UCSD-AML1 (cell line): ENCODE results near the gene MMRN1.

ENCODE experiments used
- DNase-seq: peaks from one replicate; lab custom pipeline; 2025; ENCODE audit not compliant: unreplicated experiment; lab: John Stamatoyannopoulos, UW

Gene MMRN1

DNA sequence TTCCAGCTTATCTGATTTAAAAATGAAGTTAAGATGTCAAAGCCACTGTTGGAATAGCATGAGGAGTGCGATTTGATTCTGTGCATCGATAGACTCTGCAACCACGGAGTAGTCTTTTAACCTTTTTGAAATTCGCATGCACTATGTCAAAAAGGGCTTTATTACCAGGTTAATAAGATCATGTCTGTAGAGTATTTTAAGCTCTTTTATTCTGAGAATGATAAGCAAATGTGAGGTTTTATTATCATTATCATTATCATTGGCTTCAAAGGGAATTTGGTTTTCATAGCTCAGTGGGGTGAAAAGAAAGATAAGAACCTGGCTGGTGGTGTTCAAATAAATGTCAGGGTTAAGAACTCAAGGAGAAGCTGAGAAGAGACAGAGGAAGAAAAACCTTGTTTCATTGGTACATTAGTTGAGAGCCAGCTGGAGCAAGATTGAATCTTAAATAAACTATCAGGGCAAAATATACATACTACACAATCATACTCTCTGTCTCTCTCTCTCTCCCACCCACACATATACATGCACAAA, 102.6 kb downstream of the MMRN1 start:
- no peak for DNase-seq

DNA sequence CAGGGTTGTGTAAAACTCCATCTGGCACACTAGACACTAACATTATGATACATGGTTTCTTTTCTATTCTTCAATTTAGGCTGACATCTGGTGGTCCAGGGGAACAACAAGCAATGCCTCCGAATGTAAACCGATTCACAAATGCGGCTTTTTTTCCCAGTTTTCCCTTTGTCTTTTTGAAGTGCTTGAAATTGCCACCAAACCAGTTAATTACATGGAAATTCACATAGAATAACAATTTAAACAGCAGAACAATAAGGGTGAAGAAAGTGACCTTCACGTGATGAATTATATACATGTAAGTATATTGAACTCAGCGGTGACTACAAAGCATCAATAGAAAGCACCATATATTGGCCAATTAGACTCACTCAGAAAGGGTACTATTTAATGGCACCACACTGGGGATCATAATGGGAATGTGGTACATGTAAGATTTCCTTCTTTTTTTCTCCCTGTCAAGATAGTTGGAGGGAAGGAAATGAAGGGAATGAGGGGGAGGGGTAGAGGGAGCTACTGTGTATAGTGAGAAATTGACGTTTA, 103.9 kb downstream of the MMRN1 start:
- DNase-seq, result no peak

DNA sequence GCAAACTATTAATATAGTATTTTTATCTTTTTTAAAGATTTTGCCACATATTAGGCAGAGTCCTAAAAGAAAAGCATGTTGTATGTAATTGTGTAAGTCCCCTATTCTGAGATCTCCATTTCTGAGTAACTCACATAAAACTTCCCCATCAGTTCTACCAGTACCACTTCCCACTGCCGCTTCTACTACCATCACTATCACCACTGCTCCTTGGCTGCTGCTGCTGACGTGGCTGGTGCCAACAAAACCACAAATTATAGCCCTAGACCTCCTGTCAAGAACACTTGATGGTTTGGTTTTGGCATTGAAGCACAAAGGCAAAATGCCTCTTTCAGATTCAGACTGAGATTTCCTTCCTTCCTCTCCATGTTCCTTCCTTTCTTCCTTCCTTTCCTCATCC, 106.4 kb downstream of the MMRN1 start:
- peak; percentile 6 for DNase-seq

DNA sequence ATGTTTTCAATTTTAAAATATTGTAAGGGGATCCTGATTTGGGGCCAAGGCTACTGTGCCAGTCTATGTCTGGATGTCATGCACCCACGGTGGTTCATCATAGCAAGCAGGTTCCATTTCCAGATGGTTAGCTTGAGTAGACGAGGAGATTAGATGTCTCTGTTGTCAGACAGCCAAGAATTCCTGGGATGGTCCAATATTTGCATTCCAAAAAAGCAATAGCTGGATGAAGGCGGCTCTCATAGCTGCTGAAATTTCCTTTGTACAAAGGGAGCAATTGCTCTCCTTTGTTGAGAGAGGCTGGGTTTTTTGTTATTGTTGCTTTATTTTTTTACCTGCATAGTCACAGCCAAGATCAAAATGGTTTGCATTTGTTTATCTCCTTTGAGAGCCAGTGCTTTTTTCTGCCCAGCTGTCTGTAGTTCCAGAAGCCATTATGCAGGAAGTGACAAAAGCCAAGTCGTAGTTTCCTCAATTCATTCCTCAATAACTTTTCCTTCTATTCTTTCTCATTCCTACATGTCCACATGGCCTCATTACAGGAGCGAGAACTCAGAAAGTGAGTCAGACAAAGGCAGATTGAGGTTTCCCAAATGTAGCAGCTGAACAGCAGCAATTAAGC, 107.9 kb downstream of the MMRN1 start:
- DNase-seq, result no peak
